A673 (cell line): ENCODE data around the gene MORC1.

Experiments used
- CTCF ChIP-seq: fragments of 300-800, 200-600 bp; sonication (generic); conservative IDR thresholded peaks from 2 replicates; pipeline ENCODE4 v1.5.1; 2017; ENCODE audit warnings: low read depth, mild to moderate bottlenecking, antibody characterized with exemption, low read length, moderate library complexity, mixed read lengths
- EZH2 ChIP-seq: fragments of 200-600 bp; sonication (generic); IDR thresholded peaks from 2 replicates; pipeline ENCODE4 v1.6.1; 2017; ENCODE audit warnings: borderline replicate concordance, low read depth, mild to moderate bottlenecking, mixed read lengths, antibody characterized with exemption, low read length; ENCODE audit not compliant: poor library complexity, severe bottlenecking

DNA sequence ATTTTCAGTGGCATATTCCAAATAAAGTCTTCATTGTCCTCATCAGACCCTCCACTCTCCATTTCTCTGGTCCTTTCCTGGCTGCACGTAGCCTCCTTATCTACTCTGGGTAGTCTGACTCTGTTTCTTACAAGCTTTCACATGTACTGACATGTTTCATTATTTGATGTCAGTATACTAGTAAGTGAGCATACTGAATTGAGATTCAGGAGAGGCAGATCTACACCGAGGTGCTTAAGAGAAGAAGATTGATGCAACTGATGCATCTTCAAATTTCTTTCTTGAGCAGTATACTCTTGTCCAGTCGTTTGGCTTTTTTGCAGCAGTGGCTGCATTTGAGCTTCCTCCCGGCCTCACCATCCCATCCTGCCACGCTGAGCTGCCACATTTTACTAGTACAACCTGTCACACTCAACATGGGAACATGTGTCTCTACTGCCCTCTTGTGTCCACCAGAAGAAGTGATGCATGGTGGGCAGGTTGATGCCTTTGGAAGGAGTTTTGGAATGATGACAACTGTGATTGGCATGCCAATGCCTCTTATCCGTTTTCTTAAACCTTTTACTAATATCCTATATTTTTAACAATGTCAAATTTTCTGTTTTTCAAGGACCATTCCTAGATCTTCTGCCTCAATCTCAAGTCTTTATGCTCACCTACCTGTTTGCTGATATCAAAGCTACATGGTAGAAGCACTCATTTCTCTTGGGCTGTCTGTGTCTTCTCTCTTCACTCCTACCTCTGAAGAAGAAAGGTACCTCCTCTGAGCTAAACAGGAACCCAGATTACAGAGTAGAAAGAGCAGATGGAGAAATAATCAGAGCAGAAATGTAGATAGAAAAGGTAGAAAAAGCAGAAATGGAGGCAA is 202.9 kb downstream of the MORC1 start:
- TF ChIP-seq CTCF: peak; percentile 90
- no peak for TF ChIP-seq EZH2
